IMR-90 (cell line): Measurements from ENCODE around the gene ADAMTS9. TPM values are rescaled to one million over a fixed set of nuclear protein-coding genes. Genes with fewer than 3 reads are reported as not detected.

Experiments used
- ATAC-seq: fragments of 200-7000 bp; cut with Tn5 transposase; 2 replicates; pipeline ENCODE4 v1.9.1; 2020; ENCODE audit warnings: low read depth, mild to moderate bottlenecking, moderate library complexity
- BruUV-seq: library from RNA; stranded (reverse); fragments of 400-500 nt; replicated peaks from 2 replicates; lab custom pipeline; 2021; lab: Mats Ljungman, UMichigan
- CTCF ChIA-PET: fragments of 300-600 bp; formaldehyde crosslinking; extraction: SDS; loops from one replicate; lab custom pipeline; 2021; ENCODE audit warnings: antibody characterized with exemption; lab: Yijun Ruan, JAX
- POLR2A ChIA-PET: fragments of 300-600 bp; sonication (Branson Sonifier 250); formaldehyde crosslinking; loops from one replicate; lab custom pipeline; 2022; ENCODE audit warnings: antibody characterized with exemption; ENCODE audit not compliant: unreplicated experiment; lab: Charles Lee
- DNase-seq: peaks from one replicate; pipeline ENCODE4 v3.0.0; 2013
- H2AFZ ChIP-seq: replicated peaks from 2 replicates; pipeline ENCODE3; 2013; ENCODE audit warnings: low read length, mild to moderate bottlenecking; ENCODE audit not compliant: poor library complexity
- H2AK5ac ChIP-seq: 2 replicates; pipeline ENCODE4 v1.6.1; 2013; ENCODE audit warnings: low read depth, low read length, inconsistent platforms
- H2AK9ac ChIP-seq: replicated peaks from 2 replicates; pipeline ENCODE3; 2013; ENCODE audit warnings: mild to moderate bottlenecking, low read depth, low read length, moderate library complexity; ENCODE audit not compliant: poor library complexity
- H2BK120ac ChIP-seq: 2 replicates; pipeline ENCODE4 v1.6.1; 2013; ENCODE audit warnings: low read depth, low read length, inconsistent platforms
- H2BK15ac ChIP-seq: 3 replicates; pipeline ENCODE4 v1.6.1; 2013; ENCODE audit warnings: low read depth, low read length, inconsistent platforms
- H2BK20ac ChIP-seq: 2 replicates; pipeline ENCODE4 v1.6.1; 2013; ENCODE audit warnings: low read depth, mild to moderate bottlenecking, inconsistent platforms, low read length, moderate library complexity
- H2BK5ac ChIP-seq: 2 replicates; pipeline ENCODE4 v1.6.1; 2013; ENCODE audit warnings: mild to moderate bottlenecking, low read depth, low read length, inconsistent platforms; ENCODE audit not compliant: poor library complexity, severe bottlenecking
- H3K14ac ChIP-seq: replicated peaks from 2 replicates; pipeline ENCODE4 v1.6.1; 2013; ENCODE audit warnings: low read depth, low read length, inconsistent platforms
- H3K18ac ChIP-seq: 2 replicates; pipeline ENCODE4 v1.6.1; 2013; ENCODE audit warnings: low read depth, low read length, control low read depth
- H3K23ac ChIP-seq: 2 replicates; pipeline ENCODE4 v1.6.1; 2013; ENCODE audit warnings: low read depth, low read length, inconsistent platforms
- H3K27ac ChIP-seq: 2 replicates; pipeline ENCODE4 v1.5.1; 2013; ENCODE audit warnings: mild to moderate bottlenecking, control low read depth, low read length; ENCODE audit not compliant: insufficient read depth
- H3K27me3 ChIP-seq: 2 replicates; pipeline ENCODE4 v1.6.1; 2013; ENCODE audit warnings: low read length; ENCODE audit not compliant: control insufficient read depth, insufficient read depth
- H3K36me3 ChIP-seq: 2 replicates; pipeline ENCODE4 v1.6.1; 2013; ENCODE audit warnings: low read length, mixed read lengths; ENCODE audit not compliant: control insufficient read depth, insufficient read depth
- H3K4ac ChIP-seq: 2 replicates; pipeline ENCODE4 v1.6.1; 2013; ENCODE audit warnings: low read depth, low read length, inconsistent platforms
- H3K4me1 ChIP-seq: 2 replicates; pipeline ENCODE4 v1.6.1; 2013; ENCODE audit warnings: low read length, mixed read lengths; ENCODE audit not compliant: control insufficient read depth, insufficient read depth
- H3K4me2 ChIP-seq: 2 replicates; pipeline ENCODE4 v1.6.1; 2013; ENCODE audit warnings: low read depth, mild to moderate bottlenecking, control low read depth, low read length, moderate library complexity
- H3K4me3 ChIP-seq: 2 replicates; pipeline ENCODE4 v1.5.1; 2013; ENCODE audit warnings: low read depth, mild to moderate bottlenecking, control low read depth, low read length, moderate library complexity; ENCODE audit not compliant: insufficient read depth
- H3K56ac ChIP-seq: 2 replicates; pipeline ENCODE4 v1.6.1; 2013; ENCODE audit warnings: low read length, inconsistent platforms; ENCODE audit not compliant: insufficient read depth; ENCODE audit errors: extremely low read depth
- H3K79me1 ChIP-seq, 2 experiments: 2 replicates each; pipeline ENCODE4 v1.6.1; 2013; ENCODE audit warnings: low read length in 2 of 2, inconsistent platforms in 1 of 2, low read depth in 1 of 2
- H3K9ac ChIP-seq: 2 replicates; pipeline ENCODE4 v1.6.1; 2013; ENCODE audit warnings: low read depth, low read length, control low read depth
- H3K9me1 ChIP-seq: 2 replicates; pipeline ENCODE4 v1.6.1; 2013; ENCODE audit warnings: low read length, inconsistent platforms; ENCODE audit not compliant: insufficient read depth
- H3K9me3 ChIP-seq: 2 replicates; pipeline ENCODE4 v1.6.1; 2013; ENCODE audit warnings: low read length; ENCODE audit not compliant: control insufficient read depth, insufficient read depth
- H4K20me1 ChIP-seq: 2 replicates; pipeline ENCODE4 v1.6.1; 2013; ENCODE audit warnings: low read length, inconsistent platforms; ENCODE audit not compliant: insufficient read depth
- H4K5ac ChIP-seq: 2 replicates; pipeline ENCODE4 v1.6.1; 2013; ENCODE audit warnings: mild to moderate bottlenecking, low read depth, low read length, control low read depth
- H4K8ac ChIP-seq, 2 experiments: 2 replicates each; pipeline ENCODE4 v1.6.1; 2013; ENCODE audit warnings: low read depth in 2 of 2, low read length in 2 of 2, control low read depth in 1 of 2, inconsistent platforms in 1 of 2
- H4K91ac ChIP-seq: 2 replicates; pipeline ENCODE4 v1.6.1; 2013; ENCODE audit warnings: low read depth, low read length, inconsistent platforms; ENCODE audit not compliant: insufficient read depth
- BHLHE40 ChIP-seq: fragments of 150-350 bp; IDR thresholded peaks from 2 replicates; pipeline ENCODE4 v1.6.1; 2016; ENCODE audit warnings: mild to moderate bottlenecking, low read depth, low read length
- CEBPB ChIP-seq: IDR thresholded peaks from 2 replicates; pipeline ENCODE4 v1.6.1; 2012; ENCODE audit warnings: low read depth, low read length, improper control_type of control experiment
- CHD1 ChIP-seq: IDR thresholded peaks from 2 replicates; pipeline ENCODE4 v1.6.1; 2012; ENCODE audit warnings: low read depth, low read length, improper control_type of control experiment
- CTCF ChIP-seq: conservative IDR thresholded peaks from 2 replicates; pipeline ENCODE4 v1.5.1; 2012; ENCODE audit warnings: mild to moderate bottlenecking, low read depth, low read length, improper control_type of control experiment
- ELK1 ChIP-seq: fragments of 150-350 bp; IDR thresholded peaks from 2 replicates; pipeline ENCODE4 v1.6.1; 2016; ENCODE audit warnings: low read depth, mild to moderate bottlenecking, low read length, moderate library complexity, borderline replicate concordance
- FOS ChIP-seq: fragments of 150-350 bp; IDR thresholded peaks from 2 replicates; pipeline ENCODE4 v1.6.1; 2016; ENCODE audit warnings: low read depth, low read length
- MAFK ChIP-seq: IDR thresholded peaks from 2 replicates; pipeline ENCODE4 v1.6.1; 2012; ENCODE audit warnings: low read depth, low read length, improper control_type of control experiment
- MAZ ChIP-seq: IDR thresholded peaks from 2 replicates; pipeline ENCODE4 v1.6.1; 2012; ENCODE audit warnings: low read depth, mild to moderate bottlenecking, low read length, improper control_type of control experiment, moderate library complexity, borderline replicate concordance
- MXI1 ChIP-seq: IDR thresholded peaks from 2 replicates; pipeline ENCODE4 v1.6.1; 2012; ENCODE audit warnings: low read depth, mild to moderate bottlenecking, low read length, moderate library complexity, borderline replicate concordance
- NFE2L2 ChIP-seq: fragments of 150-350 bp; IDR thresholded peaks from 2 replicates; pipeline ENCODE4 v1.6.1; 2016; ENCODE audit warnings: low read depth, mild to moderate bottlenecking, low read length
- POLR2A ChIP-seq: IDR thresholded peaks from 2 replicates; pipeline ENCODE4 v1.6.1; 2012; ENCODE audit warnings: mild to moderate bottlenecking, low read depth, low read length
- RAD21 ChIP-seq: IDR thresholded peaks from 2 replicates; pipeline ENCODE4 v1.6.1; 2012; ENCODE audit warnings: low read length, improper control_type of control experiment
- RCOR1 ChIP-seq: IDR thresholded peaks from 2 replicates; pipeline ENCODE4 v1.6.1; 2012; ENCODE audit warnings: mild to moderate bottlenecking, low read length, improper control_type of control experiment; ENCODE audit not compliant: insufficient replicate concordance
- RFX5 ChIP-seq: IDR thresholded peaks from 2 replicates; pipeline ENCODE4 v1.8.0; 2012; ENCODE audit warnings: low read depth, mild to moderate bottlenecking, low read length, moderate library complexity
- dilution Hi-C: fragments of 300-500 bp; cut with HindIII; formaldehyde crosslinking; loops from one replicate; pipeline ENCODE4 v1.14.3; 2018; ENCODE audit warnings: low sequenced_read_pairs; ENCODE audit not compliant: unreplicated experiment
- in situ Hi-C: fragments of 300-500 bp; cut with MboI; formaldehyde crosslinking; loops from 3 replicates; pipeline ENCODE4 v1.14.3; 2019; ENCODE audit warnings: low sequenced_read_pairs, inconsistent platforms, mixed read lengths
- intact Hi-C: fragments of 100-400 bp; cut with micrococcal nuclease; formaldehyde crosslinking; loops from 2 replicates; pipeline ENCODE4 v1.10.0; 2022
- polyA plus RNA-seq, 3 experiments: library from polyadenylated mRNA; depleted of rRNA; stranded (reverse); fragments of >200 nt; gene quantifications; 2 replicates each; pipeline ENCODE4 v1.2.3, GENCODE V29; 2012; ENCODE audit warnings: low replicate concordance in 1 of 3
- total RNA-seq: library from RNA; depleted of rRNA; stranded (reverse); fragments of >200 nt; gene quantifications from 2 replicates; pipeline ENCODE4 v1.2.3, GENCODE V29; 2012

The ADAMTS9 gene
- total and polyA plus RNA-seq, 2 of the 4 experiments (the other 2 are of a cell fraction): 0.55 to 1.1 TPM

GRCh38 chr3:64645243-64645642, 42.6 kb downstream of the ADAMTS9 start:
- Histone ChIP-seq H3K4me2 (no peak overlapping the region), H3K4ac (no peak overlapping the region), H2BK5ac (no peak overlapping the region), H3K4me3 (no peak overlapping the region), H3K9me3 (no peaks in the 10 kb centered on the region), H3K18ac (no peak overlapping the region), H3K9me1 (no peaks in the 10 kb centered on the region), H2BK15ac (no peak overlapping the region), H4K20me1 (no peaks in the 10 kb centered on the region), H3K14ac (no peak overlapping the region), H2AK5ac (no peak overlapping the region), H4K8ac (no peak overlapping the region), H3K23ac (no peak overlapping the region), H2AK9ac (no peak overlapping the region), H4K5ac (no peak overlapping the region), H3K4me1 (peaks cover 2% of the 10 kb centered on the region; the same call in 1 of the 2 replicates), H3K36me3 (peaks cover 13% of the 10 kb centered on the region; the same call in 1 of the 2 replicates), H3K27ac (no peak overlapping the region), H2AFZ (no peak overlapping the region), H2BK120ac (no peak overlapping the region), H3K9ac (no peak overlapping the region), H2BK20ac (no peak overlapping the region), H3K79me1 (no peaks in the 10 kb centered on the region), H3K27me3 (no peaks in the 10 kb centered on the region), H3K56ac (no peak overlapping the region), H4K91ac (no peak overlapping the region)
- CTCF ChIA-PET: no interaction called here
- dilution Hi-C loops (no loop called here), intact Hi-C loops (no loop called here), in situ Hi-C loops (no loop called here)
- no TSS peak for BruUV-seq
- POLR2A ChIA-PET: no interaction called here
- DNase-seq (no peak), ATAC-seq (no peak)
- TF ChIP-seq BHLHE40: no peak
- no peak for TF ChIP-seq RAD21
- no peak for TF ChIP-seq CEBPB
- TF ChIP-seq FOS: no peak
- no peak for TF ChIP-seq MXI1
- TF ChIP-seq MAFK: no peak
- TF ChIP-seq MAZ: no peak
- no peak for TF ChIP-seq ELK1
- TF ChIP-seq CTCF: no peak
- no peak for TF ChIP-seq POLR2A
- no peak for TF ChIP-seq RCOR1
- TF ChIP-seq NFE2L2: no peak
- TF ChIP-seq CHD1: no peak
- TF ChIP-seq RFX5: no peak
